Testis (tissue), 2 donors: ENCODE results near the gene ICOS.

Source experiments
- POLR2A ChIP-seq: fragments of 450-650 bp; IDR thresholded peaks from one replicate; pipeline ENCODE4 v1.6.1; 2017; ENCODE audit warnings: antibody characterized with exemption, mild to moderate bottlenecking, moderate library complexity
- TF ChIP-seq, protein P1 (sequence below), 3 experiments: fragments of 450-650 bp in 2 of 3; fragments of 200-600 bp in 1 of 3; sonication (generic) in 1 of 3; IDR thresholded peaks; one replicate each; pipeline ENCODE4 v1.5.1; 2016 to 2019; ENCODE audit warnings: antibody characterized with exemption in 3 of 3, mild to moderate bottlenecking in 2 of 3, moderate library complexity in 1 of 3

GRCh38 chr2:203948733-203949132 is 12.2 kb downstream of the ICOS start:
- TF ChIP-seq, protein P1, sequence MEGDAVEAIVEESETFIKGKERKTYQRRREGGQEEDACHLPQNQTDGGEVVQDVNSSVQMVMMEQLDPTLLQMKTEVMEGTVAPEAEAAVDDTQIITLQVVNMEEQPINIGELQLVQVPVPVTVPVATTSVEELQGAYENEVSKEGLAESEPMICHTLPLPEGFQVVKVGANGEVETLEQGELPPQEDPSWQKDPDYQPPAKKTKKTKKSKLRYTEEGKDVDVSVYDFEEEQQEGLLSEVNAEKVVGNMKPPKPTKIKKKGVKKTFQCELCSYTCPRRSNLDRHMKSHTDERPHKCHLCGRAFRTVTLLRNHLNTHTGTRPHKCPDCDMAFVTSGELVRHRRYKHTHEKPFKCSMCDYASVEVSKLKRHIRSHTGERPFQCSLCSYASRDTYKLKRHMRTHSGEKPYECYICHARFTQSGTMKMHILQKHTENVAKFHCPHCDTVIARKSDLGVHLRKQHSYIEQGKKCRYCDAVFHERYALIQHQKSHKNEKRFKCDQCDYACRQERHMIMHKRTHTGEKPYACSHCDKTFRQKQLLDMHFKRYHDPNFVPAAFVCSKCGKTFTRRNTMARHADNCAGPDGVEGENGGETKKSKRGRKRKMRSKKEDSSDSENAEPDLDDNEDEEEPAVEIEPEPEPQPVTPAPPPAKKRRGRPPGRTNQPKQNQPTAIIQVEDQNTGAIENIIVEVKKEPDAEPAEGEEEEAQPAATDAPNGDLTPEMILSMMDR (IDR thresholded peaks at IDR 0.05), result no peak
- no peak for TF ChIP-seq POLR2A
